Hepatocyte (in vitro differentiated cells): ENCODE data around the gene AREL1. TPM values are rescaled to one million over a fixed set of nuclear protein-coding genes. Genes with fewer than 3 reads are reported as not detected.

Source experiments
- DNase-seq: peaks from one replicate; pipeline ENCODE4 v3.0.0-alpha.2; 2016; ENCODE audit warnings: low spot score
- H2AFZ ChIP-seq: fragments of 200-600 bp; sonication (generic); 2 replicates; pipeline ENCODE4 v1.6.0; 2016; ENCODE audit warnings: antibody characterized with exemption, mild to moderate bottlenecking
- H3K27ac ChIP-seq: fragments of 200-600 bp; sonication (generic); 2 replicates; pipeline ENCODE4 v1.5.1; 2016; ENCODE audit warnings: mild to moderate bottlenecking
- H3K27me3 ChIP-seq: fragments of 200-600 bp; sonication (generic); 2 replicates; pipeline ENCODE4 v1.6.1; 2016
- H3K36me3 ChIP-seq: fragments of 200-600 bp; sonication (generic); replicated peaks from 2 replicates; pipeline ENCODE4 v1.5.1; 2016; ENCODE audit warnings: low read depth; ENCODE audit not compliant: insufficient read depth
- H3K4me1 ChIP-seq: fragments of 200-600 bp; sonication (generic); 2 replicates; pipeline ENCODE4 v1.5.1; 2016; ENCODE audit warnings: mild to moderate bottlenecking, moderate library complexity; ENCODE audit not compliant: insufficient read depth
- H3K4me2 ChIP-seq: fragments of 200-600 bp; sonication (generic); 2 replicates; pipeline ENCODE4 v1.6.0; 2016
- H3K4me3 ChIP-seq: fragments of 200-600 bp; sonication (generic); 2 replicates; pipeline ENCODE4 v1.5.1; 2016; ENCODE audit warnings: mild to moderate bottlenecking
- H3K79me2 ChIP-seq: fragments of 200-600 bp; sonication (generic); 2 replicates; pipeline ENCODE4 v1.6.0; 2017; ENCODE audit warnings: mild to moderate bottlenecking
- H3K9me2 ChIP-seq: fragments of 200-600 bp; sonication (generic); replicated peaks from 2 replicates; pipeline ENCODE4 v1.6.0; 2017; ENCODE audit warnings: mild to moderate bottlenecking; ENCODE audit not compliant: insufficient read depth
- H3K9me3 ChIP-seq: fragments of 200-600 bp; sonication (generic); 2 replicates; pipeline ENCODE4 v1.5.1; 2016; ENCODE audit warnings: low read depth, mild to moderate bottlenecking
- H4K20me1 ChIP-seq: fragments of 200-600 bp; sonication (generic); 2 replicates; pipeline ENCODE4 v1.6.0; 2016; ENCODE audit warnings: mild to moderate bottlenecking; ENCODE audit not compliant: insufficient read depth, poor library complexity, severe bottlenecking
- CTCF ChIP-seq: fragments of 200-600 bp; sonication (generic); IDR thresholded peaks from 2 replicates; pipeline ENCODE4 v1.5.1; 2016; ENCODE audit warnings: antibody characterized with exemption, mild to moderate bottlenecking; ENCODE audit not compliant: poor library complexity
- EZH2 ChIP-seq: fragments of 200-600 bp; sonication (generic); IDR thresholded peaks from 2 replicates; pipeline ENCODE4 v1.6.1; 2016; ENCODE audit warnings: antibody characterized with exemption, mild to moderate bottlenecking, borderline replicate concordance
- EZH2phosphoT487 ChIP-seq: fragments of 200-600 bp; sonication (generic); IDR thresholded peaks from one replicate; pipeline ENCODE4 v1.6.1; 2018; ENCODE audit warnings: antibody characterized with exemption, mild to moderate bottlenecking, low read depth, moderate library complexity; ENCODE audit not compliant: unreplicated experiment, severe bottlenecking
- WGBS: methylation state at CpG from one replicate; pipeline ENCODE4 v1.1.6; 2016; ENCODE audit warnings: low lambda C conversion rate; ENCODE audit errors: missing lambda C conversion rate; 5-methylcytosine and 5-hydroxymethylcytosine counted together
- polyA plus RNA-seq: library from polyadenylated mRNA; unstranded; fragments of >200 nt; fragmentation: Nextera tagmentation; extraction: Ambion mirVana; gene quantifications from 2 replicates; pipeline ENCODE4 v1.2.1, GENCODE V29; 2016
- total RNA-seq: library from RNA; depleted of rRNA; stranded (reverse); fragments of >200 nt; gene quantifications from 2 replicates; pipeline ENCODE4 v1.2.3, GENCODE V29; 2014

AREL1 gene
- total and polyA plus RNA-seq, 2 experiments from 2014 or later, result 11.4 to 31.7 TPM

DNA sequence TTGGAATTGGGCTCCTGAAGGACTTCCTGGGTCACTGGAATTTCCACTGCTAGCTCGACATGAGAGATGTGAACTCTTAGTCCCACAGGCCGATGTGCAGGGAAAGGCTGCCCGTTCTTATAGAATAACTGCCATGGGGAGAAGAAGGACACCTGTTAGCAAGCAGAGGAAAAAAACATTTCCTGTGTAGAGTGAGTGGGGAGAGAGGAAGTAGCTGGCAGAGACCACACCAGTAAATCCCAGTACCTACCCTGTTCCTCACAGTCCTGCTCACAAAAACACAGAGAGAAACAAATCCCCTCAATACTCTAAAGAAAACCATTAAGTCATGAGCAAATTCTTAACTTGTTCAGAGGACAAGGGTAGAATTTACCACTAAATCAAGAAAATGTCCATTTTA, 29.5 kb downstream of the AREL1 start:
- Histone ChIP-seq H3K27ac (no peak overlapping the region), H3K4me1 (peaks cover 7% of the 10 kb centered on the region), H2AFZ (no peak overlapping the region), H3K27me3 (no peaks in the 10 kb centered on the region), H4K20me1 (no peaks in the 10 kb centered on the region), H3K9me2 (no peaks in the 10 kb centered on the region), H3K4me2 (no peak overlapping the region), H3K4me3 (no peak overlapping the region), H3K36me3 (no peaks in the 10 kb centered on the region), H3K79me2 (no peaks in the 10 kb centered on the region), H3K9me3 (no peaks in the 10 kb centered on the region)
- 90% methylated on average over 3 of the region's 3 CpGs for WGBS
- TF ChIP-seq EZH2phosphoT487 (no peak), EZH2 (no peak), CTCF (no peak)
- DNase-seq, result no peak

DNA sequence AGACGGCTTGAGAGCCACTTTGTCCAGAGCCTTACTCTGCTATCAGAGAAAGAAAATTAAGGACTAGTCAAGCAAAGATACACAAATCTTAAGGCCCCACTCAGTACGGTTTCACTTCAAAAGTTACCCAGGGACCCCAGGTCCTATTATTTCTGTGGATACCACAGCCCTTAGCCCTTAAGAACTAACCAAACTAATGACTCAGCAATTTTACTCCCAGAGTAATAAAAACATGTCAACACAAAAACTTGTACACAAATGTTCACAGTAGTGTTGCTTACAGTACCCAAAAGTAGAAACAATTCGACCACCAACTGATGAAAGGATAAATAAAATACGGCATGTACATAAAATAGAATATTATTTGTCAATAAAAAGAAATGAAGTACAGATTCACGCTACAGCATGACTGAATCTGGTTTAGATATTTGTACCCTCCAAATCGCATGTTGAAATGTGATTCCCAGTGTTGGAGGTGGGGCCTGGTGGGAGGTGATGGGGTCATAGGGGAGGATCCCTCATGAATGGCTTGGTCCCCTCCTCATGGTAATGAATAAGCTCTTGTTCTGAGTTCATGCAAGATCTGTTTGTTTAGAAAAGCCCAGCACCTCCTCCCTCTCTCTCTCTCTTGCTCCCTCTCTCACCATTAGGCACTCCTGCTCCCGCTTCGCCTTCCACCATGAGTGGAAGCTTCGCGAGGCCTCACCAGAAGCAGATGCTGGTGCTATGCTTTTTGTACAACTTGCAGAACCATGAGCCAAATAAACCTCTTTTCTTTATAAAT, 30.5 kb downstream of the AREL1 start:
- H3K9me2 ChIP-seq, result no peaks in the 10 kb centered on the region
- H3K4me1 ChIP-seq, result peaks cover 7% of the 10 kb centered on the region
- no peaks in the 10 kb centered on the region for H4K20me1 ChIP-seq
- no peaks in the 10 kb centered on the region for H3K9me3 ChIP-seq
- WGBS, result 95% methylated on average over 10 of the region's 10 CpGs
- no peaks in the 10 kb centered on the region for H3K79me2 ChIP-seq
- H3K36me3 ChIP-seq, result no peaks in the 10 kb centered on the region
- no peak for DNase-seq
- no peak overlapping the region for H3K27ac ChIP-seq
- H2AFZ ChIP-seq, result no peak overlapping the region
- H3K4me3 ChIP-seq, result no peak overlapping the region
- TF ChIP-seq EZH2phosphoT487 (no peak), EZH2 (no peak), CTCF (no peak)
- no peaks in the 10 kb centered on the region for H3K27me3 ChIP-seq
- H3K4me2 ChIP-seq, result no peak overlapping the region

- H3K27ac ChIP-seq, result no peak overlapping the region
- no peaks in the 10 kb centered on the region for H3K9me3 ChIP-seq
- H3K36me3 ChIP-seq, result peaks cover 6% of the 10 kb centered on the region
- no peaks in the 10 kb centered on the region for H3K79me2 ChIP-seq
- no peak overlapping the region for H2AFZ ChIP-seq
- no peaks in the 10 kb centered on the region for H4K20me1 ChIP-seq
- H3K27me3 ChIP-seq, result no peaks in the 10 kb centered on the region
- DNase-seq, result no peak
- no peaks in the 10 kb centered on the region for H3K9me2 ChIP-seq
- no peak overlapping the region for H3K4me3 ChIP-seq
- H3K4me1 ChIP-seq, result no peaks in the 10 kb centered on the region
- TF ChIP-seq CTCF (no peak), EZH2 (no peak), EZH2phosphoT487 (no peak)
- no peak overlapping the region for H3K4me2 ChIP-seq
Measured at GRCh38 chr14:74675219-74675618, 37.7 kb downstream of the AREL1 start.
